Endothelial cell of umbilical vein (primary cell): Measurements from ENCODE around the gene LACTB. TPM values are rescaled to one million over a fixed set of nuclear protein-coding genes. Genes with fewer than 3 reads are reported as not detected.

Experiments
- BruUV-seq: library from RNA; stranded (reverse); fragments of 400-500 nt; replicated peaks from 2 replicates; lab custom pipeline; 2021; lab: Mats Ljungman, UMichigan
- CTCF ChIA-PET: fragments of 300-600, 350-600 bp; sonication (Branson Sonifier 250); formaldehyde crosslinking; loops from one replicate; lab custom pipeline; 2021; ENCODE audit warnings: antibody characterized with exemption, inconsistent platforms; lab: Charles Lee
- POLR2A ChIA-PET: fragments of 300-600, 350-600 bp; sonication (Branson Sonifier 250); formaldehyde crosslinking; loops from one replicate; lab custom pipeline; 2021; ENCODE audit warnings: antibody characterized with exemption, inconsistent platforms; lab: Charles Lee
- DNase-seq: peaks from one replicate; pipeline ENCODE4 v3.0.0-alpha.2; 2011; ENCODE audit warnings: low read depth, low spot score
- FAIRE-seq: peaks from 2 replicates; lab custom pipeline; 2011; peaks lifted over from hg19 to GRCh38; lab: Jason Lieb, UNC
- H2AFZ ChIP-seq: 2 replicates; pipeline ENCODE4 v1.6.0; 2012; ENCODE audit warnings: low read depth, low read length, control low read depth, inconsistent platforms
- H3K27ac ChIP-seq: 2 replicates; pipeline ENCODE4 v1.5.1; 2011; ENCODE audit warnings: low read depth, mild to moderate bottlenecking, control low read depth, low read length, moderate library complexity; ENCODE audit not compliant: insufficient read depth
- H3K27me3 ChIP-seq, 2 experiments: 2 replicates each; pipeline versions ENCODE4 v1.6.0 to v1.6.1; 2011; ENCODE audit warnings: low read length in 2 of 2, mixed read lengths in 1 of 2; ENCODE audit not compliant: control insufficient read depth in 2 of 2, insufficient read depth in 2 of 2
- H3K36me3 ChIP-seq, 2 experiments: 2 replicates in 1 of 2; 3 replicates in 1 of 2; pipeline ENCODE4 v1.5.1; 2011; ENCODE audit warnings: low read length in 2 of 2, mild to moderate bottlenecking in 1 of 2, moderate library complexity in 1 of 2; ENCODE audit not compliant: control insufficient read depth in 2 of 2, insufficient read depth in 2 of 2; ENCODE audit errors: extremely low read depth in 1 of 2
- H3K4me1 ChIP-seq: 3 replicates; pipeline ENCODE4 v1.5.1; 2011; ENCODE audit warnings: mild to moderate bottlenecking, low read length; ENCODE audit not compliant: control insufficient read depth, insufficient read depth; ENCODE audit errors: extremely low read depth
- H3K4me2 ChIP-seq: 2 replicates; pipeline ENCODE4 v1.6.1; 2011; ENCODE audit warnings: low read length, control low read depth, mixed read lengths; ENCODE audit not compliant: insufficient read depth
- H3K4me3 ChIP-seq, 3 experiments: fragments of 200-600 bp in 1 of 3; sonication (generic), shearing (Covaris generic) in 1 of 3; replicated peaks in 1 of 3; 2 replicates each; pipeline ENCODE4 v1.5.1; 2011 to 2016; ENCODE audit warnings: control low read depth in 3 of 3, low read length in 3 of 3, mild to moderate bottlenecking in 2 of 3, inconsistent platforms in 1 of 3, low read depth in 1 of 3, moderate library complexity in 1 of 3; ENCODE audit not compliant: insufficient read depth in 1 of 3
- H3K79me2 ChIP-seq: 2 replicates; pipeline ENCODE4 v1.6.0; 2012; ENCODE audit warnings: low read length, inconsistent platforms; ENCODE audit not compliant: control insufficient read depth, insufficient read depth
- H3K9ac ChIP-seq: replicated peaks from 2 replicates; pipeline ENCODE3; 2011; ENCODE audit warnings: low read length, control low read depth; ENCODE audit not compliant: insufficient read depth; ENCODE audit errors: extremely low read depth
- H3K9me1 ChIP-seq: replicated peaks from 3 replicates; pipeline ENCODE4 v1.6.0; 2011; ENCODE audit warnings: mild to moderate bottlenecking, low read length; ENCODE audit not compliant: control insufficient read depth, insufficient read depth; ENCODE audit errors: extremely low read depth
- H3K9me3 ChIP-seq: replicated peaks from 2 replicates; pipeline ENCODE4 v1.5.1; 2012; ENCODE audit warnings: low read length, inconsistent platforms; ENCODE audit not compliant: control insufficient read depth, insufficient read depth
- H4K20me1 ChIP-seq: replicated peaks from 2 replicates; pipeline ENCODE3; 2011; ENCODE audit warnings: mild to moderate bottlenecking, low read length; ENCODE audit not compliant: control insufficient read depth, insufficient read depth; ENCODE audit errors: extremely low read depth
- EZH2 ChIP-seq: IDR thresholded peaks from 2 replicates; pipeline ENCODE4 v1.6.1; 2012; ENCODE audit warnings: borderline replicate concordance, low read depth, mild to moderate bottlenecking, moderate library complexity, low read length, inconsistent platforms; ENCODE audit not compliant: severe bottlenecking
- FOS ChIP-seq: IDR thresholded peaks from 2 replicates; pipeline ENCODE4 v1.6.1; 2011; ENCODE audit warnings: mild to moderate bottlenecking, low read length, moderate library complexity, borderline replicate concordance; ENCODE audit not compliant: insufficient read depth
- GATA2 ChIP-seq: IDR thresholded peaks from 2 replicates; pipeline ENCODE4 v1.7.0; 2011; ENCODE audit warnings: low read depth, mild to moderate bottlenecking, moderate library complexity, mixed read lengths, low read length; ENCODE audit not compliant: insufficient read length, insufficient read depth
- JUN ChIP-seq: IDR thresholded peaks from 2 replicates; pipeline ENCODE4 v1.6.1; 2011; ENCODE audit warnings: borderline replicate concordance, low read depth; ENCODE audit not compliant: insufficient read length, insufficient read depth
- MYC ChIP-seq: IDR thresholded peaks from one replicate; pipeline ENCODE4 v1.6.1; 2011; ENCODE audit warnings: mild to moderate bottlenecking, low read depth, low read length
- POLR2A ChIP-seq: IDR thresholded peaks from 2 replicates; pipeline ENCODE4 v1.6.1; 2012; ENCODE audit warnings: low read depth, mild to moderate bottlenecking, control low read depth, low read length
- POLR2AphosphoS5 ChIP-seq: IDR thresholded peaks from 2 replicates; pipeline ENCODE4 v1.6.1; 2012; ENCODE audit warnings: low read depth, mild to moderate bottlenecking, control low read depth, low read length, moderate library complexity; ENCODE audit not compliant: insufficient read depth
- dilution Hi-C: fragments of 300-500 bp; cut with MboI; formaldehyde crosslinking; loops from one replicate; pipeline ENCODE4 v1.15.0; 2019; ENCODE audit warnings: low sequenced_read_pairs; ENCODE audit not compliant: extremely low pct_ligation_motif_present
- intact Hi-C: fragments of 100-400 bp; cut with micrococcal nuclease; formaldehyde crosslinking; loops from one replicate; pipeline ENCODE4 v1.10.0; 2022
- polyA plus RNA-seq, 4 experiments: library from polyadenylated mRNA; depleted of rRNA in 3 of 4; stranded (reverse) in 3 of 4; unstranded in 1 of 4; fragments of >200 nt; gene quantifications; 2 replicates each; pipeline versions ENCODE4 v1.2.1 to v1.2.3, GENCODE V29; 2011 to 2012; ENCODE audit warnings: missing spikeins in 1 of 4
- total RNA-seq: library from RNA; stranded (reverse); gene quantifications from 2 replicates; pipeline ENCODE4 v1.2.3, GENCODE V29; 2021
- TF ChIP-seq, protein P1 (sequence below): IDR thresholded peaks from 2 replicates; pipeline ENCODE4 v1.6.1; 2011; ENCODE audit not compliant: insufficient read depth, insufficient read length
- TF ChIP-seq, protein P2 (sequence below), 2 donors: IDR thresholded peaks; 1 replicate in 1 of 2; 2 replicates in 1 of 2; pipeline ENCODE4 v1.5.1; 2011; ENCODE audit warnings: low read length in 2 of 2, mild to moderate bottlenecking in 2 of 2, moderate library complexity in 2 of 2, control low read depth in 1 of 2, inconsistent platforms in 1 of 2, low read depth in 1 of 2; ENCODE audit not compliant: insufficient read depth in 1 of 2; ENCODE audit errors: extremely low read depth in 1 of 2

Gene LACTB
- total and polyA plus RNA-seq, 2 donors (not counting 3 experiments of a cell fraction or from before 2014, with no cell fraction given), result 14.0 to 26.1 TPM

GRCh38 chr15:63090887-63091286, 30.8 kb upstream of the LACTB start:
- Histone ChIP-seq H3K4me1 (peaks cover 8% of the 10 kb centered on the region), H3K79me2 (no peaks in the 10 kb centered on the region), H3K36me3 (no peaks in the 10 kb centered on the region), H3K9me3 (no peaks in the 10 kb centered on the region), H3K9me1 (no peaks in the 10 kb centered on the region), H3K27me3 (no peaks in the 10 kb centered on the region), H3K4me3 (no peak overlapping the region), H3K27ac (no peak overlapping the region), H2AFZ (no peak overlapping the region), H4K20me1 (no peaks in the 10 kb centered on the region), H3K9ac (no peak overlapping the region), H3K4me2 (no peak overlapping the region)
- no TSS peak for BruUV-seq
- FAIRE-seq (no peak), DNase-seq (no peak)
- intact Hi-C loops (loop anchor here (10.0 kb wide), 1 partner anchor 696 kb away; the partner anchor contains the start of gene TLN2), dilution Hi-C loops (no loop called here)
- ChIA-PET CTCF (interaction anchor here (1.1 to 3.1 kb wide), 2 partner anchors 43 to 243 kb away, joined by 4 to 18 read pairs; no protein-coding TSS in a partner anchor), POLR2A (no interaction called here)
- TF ChIP-seq MYC, result no peak
- no peak for TF ChIP-seq EZH2
- TF ChIP-seq, protein P1, sequence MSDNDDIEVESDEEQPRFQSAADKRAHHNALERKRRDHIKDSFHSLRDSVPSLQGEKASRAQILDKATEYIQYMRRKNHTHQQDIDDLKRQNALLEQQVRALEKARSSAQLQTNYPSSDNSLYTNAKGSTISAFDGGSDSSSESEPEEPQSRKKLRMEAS, result no peak
- no peak for TF ChIP-seq GATA2
- TF ChIP-seq, protein P2, sequence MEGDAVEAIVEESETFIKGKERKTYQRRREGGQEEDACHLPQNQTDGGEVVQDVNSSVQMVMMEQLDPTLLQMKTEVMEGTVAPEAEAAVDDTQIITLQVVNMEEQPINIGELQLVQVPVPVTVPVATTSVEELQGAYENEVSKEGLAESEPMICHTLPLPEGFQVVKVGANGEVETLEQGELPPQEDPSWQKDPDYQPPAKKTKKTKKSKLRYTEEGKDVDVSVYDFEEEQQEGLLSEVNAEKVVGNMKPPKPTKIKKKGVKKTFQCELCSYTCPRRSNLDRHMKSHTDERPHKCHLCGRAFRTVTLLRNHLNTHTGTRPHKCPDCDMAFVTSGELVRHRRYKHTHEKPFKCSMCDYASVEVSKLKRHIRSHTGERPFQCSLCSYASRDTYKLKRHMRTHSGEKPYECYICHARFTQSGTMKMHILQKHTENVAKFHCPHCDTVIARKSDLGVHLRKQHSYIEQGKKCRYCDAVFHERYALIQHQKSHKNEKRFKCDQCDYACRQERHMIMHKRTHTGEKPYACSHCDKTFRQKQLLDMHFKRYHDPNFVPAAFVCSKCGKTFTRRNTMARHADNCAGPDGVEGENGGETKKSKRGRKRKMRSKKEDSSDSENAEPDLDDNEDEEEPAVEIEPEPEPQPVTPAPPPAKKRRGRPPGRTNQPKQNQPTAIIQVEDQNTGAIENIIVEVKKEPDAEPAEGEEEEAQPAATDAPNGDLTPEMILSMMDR (IDR thresholded peaks at IDR 0.05; ENCODE audit: extremely low read depth in 1 of 2, insufficient read depth in 1 of 2, low read depth in 1 of 2, low read length in 2 of 2), result no peak
- TF ChIP-seq FOS, result no peak
- no peak for TF ChIP-seq JUN
- no peak for TF ChIP-seq POLR2AphosphoS5
- no peak for TF ChIP-seq POLR2A
